Measurements from ENCODE around the gene PWWP2B.

The PWWP2B gene

DNA sequence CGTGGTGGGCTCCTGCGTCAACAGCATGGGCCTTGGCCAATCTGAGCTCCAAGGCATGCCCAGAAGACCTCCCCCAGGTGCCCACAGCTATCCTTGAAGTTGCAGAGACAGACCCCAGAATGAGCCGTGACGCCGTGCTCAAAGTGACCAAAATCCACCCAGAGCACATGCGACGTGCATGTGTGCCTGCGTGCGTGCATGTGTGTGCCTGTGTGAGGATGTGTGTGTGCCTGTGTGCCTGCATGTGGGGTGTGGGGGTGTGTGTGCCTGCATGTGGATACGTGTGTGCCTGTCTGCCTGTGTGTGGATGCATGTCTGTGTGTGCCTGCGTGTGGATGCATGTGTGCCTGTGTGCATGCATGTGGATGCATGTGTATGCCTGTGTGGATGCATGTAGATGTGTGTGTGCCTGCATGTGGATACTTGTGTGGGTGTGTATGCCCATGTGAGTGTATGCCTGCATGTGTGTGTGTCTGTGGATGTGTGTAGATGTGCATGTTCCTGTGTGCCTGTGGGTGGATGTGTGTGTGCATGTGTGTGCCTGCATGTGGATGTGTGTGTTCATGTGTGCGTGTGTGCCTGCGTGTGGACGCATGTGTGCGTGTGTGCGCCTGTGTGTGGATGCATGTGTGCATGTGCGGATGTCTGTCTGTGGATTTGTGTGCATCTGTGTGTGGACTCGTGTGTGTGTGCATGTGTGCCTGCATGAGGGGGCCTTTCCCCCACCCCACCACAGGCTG is 42.6 kb downstream of the PWWP2B start:
- no peaks in the 10 kb centered on the region for H3K9me3 Mint-ChIP-seq
- no peak overlapping the region for H3K4me3 Mint-ChIP-seq
- peaks cover 19% of the 10 kb centered on the region for H3K4me1 Mint-ChIP-seq

GRCh38 chr10:132440791-132441565 is 44.0 kb downstream of the PWWP2B start:
- Mint-ChIP-seq H3K9me3 (no peaks in the 10 kb centered on the region), H3K27ac (peak overlapping the region; percentile 71), H3K27me3 (no peaks in the 10 kb centered on the region), H3K36me3 (no peaks in the 10 kb centered on the region), H3K4me3 (no peak overlapping the region), H3K4me1 (peaks cover 19% of the 10 kb centered on the region)
- no peak for ATAC-seq

More for the DNA sequence above, 42.6 kb downstream of the PWWP2B start:
- no peaks in the 10 kb centered on the region for H3K27me3 Mint-ChIP-seq
- no peak overlapping the region for H3K27ac Mint-ChIP-seq
- no peak for ATAC-seq
- H3K36me3 Mint-ChIP-seq, result no peaks in the 10 kb centered on the region

GRCh38 chr10:132441818-132442524 is 45.0 kb downstream of the PWWP2B start:
- Mint-ChIP-seq H3K36me3 (no peaks in the 10 kb centered on the region), H3K9me3 (no peaks in the 10 kb centered on the region), H3K4me1 (peaks cover 29% of the 10 kb centered on the region), H3K4me3 (no peak overlapping the region), H3K27ac (peak overlapping the region; percentile 30), H3K27me3 (no peaks in the 10 kb centered on the region)
- ATAC-seq, result no peak

- H3K36me3 Mint-ChIP-seq, result no peaks in the 10 kb centered on the region
- H3K9me3 Mint-ChIP-seq, result no peaks in the 10 kb centered on the region
Measured at GRCh38 chr10:132442636-132443035, 45.6 kb downstream of the PWWP2B start.

DNA sequence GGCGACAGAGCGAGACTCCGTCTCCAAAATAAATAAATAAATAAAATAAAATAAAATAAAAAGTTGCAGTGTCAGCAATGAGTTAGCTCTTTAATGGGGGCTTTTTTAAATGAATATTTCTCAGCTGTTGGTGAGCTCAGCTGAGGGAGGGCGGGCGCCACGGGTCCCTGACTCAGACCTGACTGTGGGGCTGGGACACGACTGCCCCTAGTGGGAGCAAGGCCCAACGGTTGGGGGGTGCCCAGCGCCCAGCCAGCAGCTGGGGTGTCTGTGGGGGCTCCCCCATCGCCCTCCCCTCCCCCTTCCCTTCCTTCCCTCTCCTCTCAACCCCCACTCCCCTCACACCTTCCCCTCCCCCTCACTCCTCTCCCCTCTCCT is 46.6 kb downstream of the PWWP2B start:
- H3K27me3 Mint-ChIP-seq, result no peaks in the 10 kb centered on the region
- peak overlapping the region; percentile 95 for H3K27ac Mint-ChIP-seq
- ATAC-seq, result peak; percentile 75
- H3K4me1 Mint-ChIP-seq, result peaks cover 35% of the 10 kb centered on the region
- H3K4me3 Mint-ChIP-seq, result no peak overlapping the region
- no peaks in the 10 kb centered on the region for H3K36me3 Mint-ChIP-seq
- H3K9me3 Mint-ChIP-seq, result no peaks in the 10 kb centered on the region

More at GRCh38 chr10:132442636-132443035, 45.6 kb downstream of the PWWP2B start:
- no peak overlapping the region for H3K27ac Mint-ChIP-seq
- ATAC-seq, result no peak
- H3K4me1 Mint-ChIP-seq, result peaks cover 35% of the 10 kb centered on the region
- H3K4me3 Mint-ChIP-seq, result no peak overlapping the region
- H3K27me3 Mint-ChIP-seq, result no peaks in the 10 kb centered on the region

GRCh38 chr10:132443983-132444876 is 47.2 kb downstream of the PWWP2B start:
- no peaks in the 10 kb centered on the region for H3K36me3 Mint-ChIP-seq
- peak overlapping the region; percentile 36 for H3K4me3 Mint-ChIP-seq

GRCh38 chr10:132444877-132445351 is 47.9 kb downstream of the PWWP2B start:
- Mint-ChIP-seq H3K27me3 (no peaks in the 10 kb centered on the region), H3K4me3 (no peak overlapping the region), H3K27ac (peak overlapping the region; percentile 95), H3K4me1 (peaks cover 35% of the 10 kb centered on the region), H3K9me3 (no peaks in the 10 kb centered on the region), H3K36me3 (no peaks in the 10 kb centered on the region)
- no peak for ATAC-seq

More at GRCh38 chr10:132443983-132444876, 47.2 kb downstream of the PWWP2B start:
- Mint-ChIP-seq H3K27ac (peak overlapping the region; percentile 95), H3K27me3 (no peaks in the 10 kb centered on the region), H3K4me1 (peaks cover 35% of the 10 kb centered on the region), H3K9me3 (no peaks in the 10 kb centered on the region)
- peak; percentile 4 for ATAC-seq

GRCh38 chr10:132445516-132446194 is 48.7 kb downstream of the PWWP2B start:
- Mint-ChIP-seq H3K27me3 (no peaks in the 10 kb centered on the region), H3K4me1 (peaks cover 39% of the 10 kb centered on the region), H3K36me3 (no peaks in the 10 kb centered on the region), H3K27ac (peak overlapping the region; percentile 95), H3K9me3 (no peaks in the 10 kb centered on the region), H3K4me3 (no peak overlapping the region)
- ATAC-seq, result no peak

DNA sequence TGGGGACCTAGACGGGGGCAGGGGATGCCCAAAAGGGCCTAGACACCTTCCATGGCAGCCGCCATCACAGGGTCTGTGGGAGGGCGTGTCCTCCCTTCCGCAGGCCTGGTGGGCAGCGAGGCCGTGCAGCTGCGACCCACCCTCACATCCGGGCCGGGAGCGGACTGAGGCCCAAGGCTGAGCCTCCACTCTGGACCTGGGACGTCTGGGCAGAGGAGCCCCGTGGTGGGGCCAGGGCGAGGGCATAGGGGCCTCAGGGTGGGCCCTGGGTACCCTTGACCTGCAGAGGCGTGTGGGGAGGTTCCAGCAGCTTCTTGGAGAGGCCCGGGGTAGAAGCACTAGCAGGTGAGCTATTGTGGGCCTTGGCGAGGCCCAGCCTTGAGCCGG is 49.2 kb downstream of the PWWP2B start:
- H3K27ac Mint-ChIP-seq, result peak overlapping the region; percentile 90
- no peaks in the 10 kb centered on the region for H3K36me3 Mint-ChIP-seq
- H3K4me1 Mint-ChIP-seq, result peaks cover 45% of the 10 kb centered on the region
- no peaks in the 10 kb centered on the region for H3K9me3 Mint-ChIP-seq
- H3K27me3 Mint-ChIP-seq, result no peaks in the 10 kb centered on the region
- ATAC-seq, result no peak
- peak overlapping the region; percentile 35 for H3K4me3 Mint-ChIP-seq

- Mint-ChIP-seq H3K36me3 (no peaks in the 10 kb centered on the region), H3K4me1 (peaks cover 51% of the 10 kb centered on the region), H3K4me3 (peak overlapping the region; percentile 58), H3K27ac (peak overlapping the region; percentile 90), H3K27me3 (no peaks in the 10 kb centered on the region), H3K9me3 (no peaks in the 10 kb centered on the region)
- ATAC-seq, result peak; percentile 67
Measured at GRCh38 chr10:132446661-132447445, 49.9 kb downstream of the PWWP2B start.

DNA sequence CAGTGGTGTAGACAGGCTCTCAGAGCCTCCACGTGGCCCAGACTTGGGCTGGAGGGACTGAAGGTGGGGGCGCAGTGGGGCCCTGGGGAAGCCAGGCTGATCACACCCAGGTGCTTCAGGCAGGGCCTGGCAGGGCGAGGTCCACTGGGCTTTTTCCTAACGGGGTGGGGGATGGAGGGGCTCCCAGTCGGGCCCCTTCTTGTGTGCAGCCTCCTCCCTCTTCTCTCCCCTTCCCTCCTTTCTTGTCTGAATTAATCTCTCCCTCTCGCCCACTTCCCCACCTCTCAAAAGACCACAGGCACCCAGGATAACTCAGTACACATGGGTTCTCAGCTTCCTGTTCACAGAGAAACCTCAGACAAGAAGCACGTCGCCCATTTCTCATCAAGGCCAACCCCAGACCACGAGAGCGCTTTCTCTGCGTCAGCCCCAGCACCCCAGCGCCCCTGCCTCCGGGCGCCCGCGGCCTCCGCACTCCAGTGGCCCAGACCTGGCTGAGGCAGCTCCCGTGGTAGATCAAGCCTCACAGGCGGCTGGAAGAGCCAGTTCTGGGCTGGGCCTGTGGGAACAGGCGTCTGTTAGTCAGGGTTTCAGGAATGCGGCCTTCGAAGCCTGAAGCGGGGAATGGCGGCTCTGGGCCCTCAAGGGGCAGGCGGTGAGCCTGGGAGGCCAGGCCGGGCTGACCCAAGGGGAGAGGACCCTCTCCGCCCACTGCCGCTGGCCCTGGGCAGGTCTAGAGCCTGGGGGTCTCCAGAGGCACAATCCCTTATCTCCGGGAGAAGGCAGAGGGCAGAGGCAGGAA is 50.6 kb downstream of the PWWP2B start:
- Mint-ChIP-seq H3K27ac (peak overlapping the region; percentile 90), H3K4me3 (peak overlapping the region; percentile 30), H3K4me1 (peaks cover 53% of the 10 kb centered on the region), H3K27me3 (no peaks in the 10 kb centered on the region), H3K36me3 (no peaks in the 10 kb centered on the region), H3K9me3 (no peaks in the 10 kb centered on the region)
- peak; percentile 49 for ATAC-seq

- no peak overlapping the region for H3K4me3 Mint-ChIP-seq
- H3K4me1 Mint-ChIP-seq, result peaks cover 55% of the 10 kb centered on the region
- no peaks in the 10 kb centered on the region for H3K36me3 Mint-ChIP-seq
- no peak for ATAC-seq
- H3K27ac Mint-ChIP-seq, result peak overlapping the region; percentile 90
- no peaks in the 10 kb centered on the region for H3K9me3 Mint-ChIP-seq
- H3K27me3 Mint-ChIP-seq, result no peaks in the 10 kb centered on the region
Measured at GRCh38 chr10:132448248-132448731, 51.3 kb downstream of the PWWP2B start.
